HG02885 (cell line): ENCODE measurements around the gene TMEM259.
A peak's percentile ranks its signal among the peaks of the same experiment; 100 is the strongest.

Source experiments
- ATAC-seq: cut with Tn5 transposase; IDR thresholded peaks from one replicate; pipeline ENCODE4 v1.9.1; 2021; ENCODE audit warnings: mild to moderate bottlenecking; ENCODE audit not compliant: unreplicated experiment, poor library complexity

TMEM259 gene

GRCh38 chr19:1017906-1018305 lies 3.0 kb downstream of the TMEM259 start:
- no peak for ATAC-seq

GRCh38 chr19:1017115-1017905 lies 3.6 kb downstream of the TMEM259 start:
- ATAC-seq = no peak

- no peak for ATAC-seq
Measured at GRCh38 chr19:1016647-1017114, 4.2 kb downstream of the TMEM259 start.

GRCh38 chr19:1015782-1016646 lies 4.9 kb downstream of the TMEM259 start:
- ATAC-seq = peak; percentile 38

GRCh38 chr19:1015061-1015781 lies 5.7 kb downstream of the TMEM259 start:
- ATAC-seq = no peak

GRCh38 chr19:1014161-1015060 lies 6.5 kb downstream of the TMEM259 start:
- no peak for ATAC-seq

GRCh38 chr19:1013218-1013617 lies 7.7 kb downstream of the TMEM259 start:
- no peak for ATAC-seq

GRCh38 chr19:1012334-1012733 lies 8.6 kb downstream of the TMEM259 start:
- no peak for ATAC-seq

- no peak for ATAC-seq
Measured at GRCh38 chr19:1011831-1012333, 9.0 kb downstream of the TMEM259 start.

GRCh38 chr19:1010586-1011510 lies 10.1 kb downstream of the TMEM259 start:
- no peak for ATAC-seq

GRCh38 chr19:1009981-1010538 lies 10.9 kb downstream of the TMEM259 start:
- no peak for ATAC-seq

- no peak for ATAC-seq
Measured at GRCh38 chr19:1009041-1009980, 11.6 kb downstream of the TMEM259 start.

GRCh38 chr19:1008268-1009040 lies 12.5 kb downstream of the TMEM259 start:
- ATAC-seq = no peak

GRCh38 chr19:1007399-1008251 lies 13.3 kb downstream of the TMEM259 start:
- no peak for ATAC-seq

GRCh38 chr19:1006711-1007398 lies 14.1 kb downstream of the TMEM259 start:
- ATAC-seq = no peak
